ENCODE data around the gene PLCD3. TPM values are rescaled to one million over a fixed set of nuclear protein-coding genes. Genes with fewer than 3 reads are reported as not detected.
A peak's percentile ranks its signal among the peaks of the same experiment; 100 is the strongest.

PLCD3 gene
- total RNA-seq, 6 donors from 2014 or later = 24.2 to 65.6 (median 50.6) TPM

DNA sequence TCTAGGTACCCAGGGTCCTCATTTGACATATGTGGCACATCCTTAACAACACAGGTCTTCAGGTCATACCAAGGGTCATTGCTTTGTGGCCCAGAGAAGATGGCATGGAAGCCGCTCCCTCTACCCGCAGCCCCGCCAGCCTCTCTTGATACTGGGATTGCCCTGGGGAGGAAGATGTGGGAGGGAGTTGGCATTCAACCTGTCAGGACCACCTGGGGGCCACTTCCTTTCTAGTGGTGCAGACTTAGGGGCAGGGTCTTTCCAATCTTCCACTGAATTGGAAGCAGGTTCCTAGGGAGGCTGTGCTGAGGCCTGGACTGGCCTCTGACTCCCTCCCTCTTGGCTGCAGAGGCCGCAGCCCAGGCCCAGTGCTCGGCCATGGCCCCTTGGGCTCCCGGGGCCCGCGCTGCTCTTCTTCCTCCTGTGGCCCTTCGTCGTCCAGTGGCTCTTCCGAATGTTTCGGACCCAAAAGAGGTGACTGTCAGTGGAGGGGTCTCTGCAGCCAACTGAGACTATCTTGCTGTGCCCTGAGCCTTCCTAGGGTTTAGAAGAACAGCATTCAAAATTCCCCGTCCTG lies 10.9 kb upstream of the PLCD3 start:
- no peaks in the 10 kb centered on the region for H3K9me3 ChIP-seq
- WGBS, 2 donors = 76 to 92% methylated on average over 12 to 13 of the region's 13 CpGs
- peak overlapping the region in 1 of 4 donors; percentile 56 for H3K4me3 ChIP-seq
- ATAC-seq (ENCODE audit: low FRiP score in 2 of 2) = no peak
- TF ChIP-seq POLR2A (IDR thresholded peaks at IDR 0.05) (no peak), EP300 (IDR thresholded peaks at IDR 0.05) (no peak), POLR2AphosphoS5 (IDR thresholded peaks at IDR 0.05) (no peak)
- TF ChIP-seq, protein P1, sequence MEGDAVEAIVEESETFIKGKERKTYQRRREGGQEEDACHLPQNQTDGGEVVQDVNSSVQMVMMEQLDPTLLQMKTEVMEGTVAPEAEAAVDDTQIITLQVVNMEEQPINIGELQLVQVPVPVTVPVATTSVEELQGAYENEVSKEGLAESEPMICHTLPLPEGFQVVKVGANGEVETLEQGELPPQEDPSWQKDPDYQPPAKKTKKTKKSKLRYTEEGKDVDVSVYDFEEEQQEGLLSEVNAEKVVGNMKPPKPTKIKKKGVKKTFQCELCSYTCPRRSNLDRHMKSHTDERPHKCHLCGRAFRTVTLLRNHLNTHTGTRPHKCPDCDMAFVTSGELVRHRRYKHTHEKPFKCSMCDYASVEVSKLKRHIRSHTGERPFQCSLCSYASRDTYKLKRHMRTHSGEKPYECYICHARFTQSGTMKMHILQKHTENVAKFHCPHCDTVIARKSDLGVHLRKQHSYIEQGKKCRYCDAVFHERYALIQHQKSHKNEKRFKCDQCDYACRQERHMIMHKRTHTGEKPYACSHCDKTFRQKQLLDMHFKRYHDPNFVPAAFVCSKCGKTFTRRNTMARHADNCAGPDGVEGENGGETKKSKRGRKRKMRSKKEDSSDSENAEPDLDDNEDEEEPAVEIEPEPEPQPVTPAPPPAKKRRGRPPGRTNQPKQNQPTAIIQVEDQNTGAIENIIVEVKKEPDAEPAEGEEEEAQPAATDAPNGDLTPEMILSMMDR (IDR thresholded peaks at IDR 0.05) = no peak
- H3K27ac ChIP-seq = peak overlapping the region; percentile 82 to 92 (median 90)
- H3K27me3 ChIP-seq = no peaks in the 10 kb centered on the region
- peaks cover 26 to 37% (median 27%) of the 10 kb centered on the region in 4 donors for H3K4me1 ChIP-seq
- no peak for DNase-seq
- H3K36me3 ChIP-seq = peaks cover 0 to 12% (median 0%) of the 10 kb centered on the region in 4 donors

DNA sequence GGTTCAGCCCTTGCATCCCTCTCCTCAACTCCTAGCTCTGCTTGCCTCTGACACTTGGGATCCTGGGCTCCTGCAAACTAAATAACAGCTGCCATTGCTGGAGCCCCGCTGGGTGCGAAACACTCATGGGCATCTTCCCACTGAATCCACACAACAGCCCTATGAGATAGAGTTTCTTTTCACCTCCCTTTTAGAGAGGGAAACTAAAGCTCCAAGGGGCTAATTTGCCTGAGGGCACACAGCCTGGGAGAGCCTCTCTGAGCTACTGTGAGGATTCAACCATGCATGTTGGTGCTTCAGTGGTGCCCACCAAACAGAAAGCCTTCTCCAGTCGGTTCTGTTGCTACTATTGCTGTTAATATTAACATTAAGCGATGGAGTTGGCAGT lies 7.2 kb upstream of the PLCD3 start:
- H3K9me3 ChIP-seq = no peaks in the 10 kb centered on the region
- ATAC-seq (ENCODE audit: low FRiP score in 2 of 2) (no peak), DNase-seq (no peak)
- 79 to 90% methylated on average over 3 to 4 of the region's 4 CpGs for WGBS, 2 donors
- no peak overlapping the region for H3K4me3 ChIP-seq
- no peak overlapping the region for H3K27ac ChIP-seq
- peaks cover 19 to 30% (median 22%) of the 10 kb centered on the region in 4 donors for H3K4me1 ChIP-seq
- H3K36me3 ChIP-seq = peaks cover 0 to 19% (median 0%) of the 10 kb centered on the region in 4 donors
- H3K27me3 ChIP-seq = no peaks in the 10 kb centered on the region
- TF ChIP-seq, protein P1 (IDR thresholded peaks at IDR 0.05) = no peak
- TF ChIP-seq POLR2A (IDR thresholded peaks at IDR 0.05) = no peak
- no peak for TF ChIP-seq EP300 (IDR thresholded peaks at IDR 0.05)
- no peak for TF ChIP-seq POLR2AphosphoS5 (IDR thresholded peaks at IDR 0.05)

DNA sequence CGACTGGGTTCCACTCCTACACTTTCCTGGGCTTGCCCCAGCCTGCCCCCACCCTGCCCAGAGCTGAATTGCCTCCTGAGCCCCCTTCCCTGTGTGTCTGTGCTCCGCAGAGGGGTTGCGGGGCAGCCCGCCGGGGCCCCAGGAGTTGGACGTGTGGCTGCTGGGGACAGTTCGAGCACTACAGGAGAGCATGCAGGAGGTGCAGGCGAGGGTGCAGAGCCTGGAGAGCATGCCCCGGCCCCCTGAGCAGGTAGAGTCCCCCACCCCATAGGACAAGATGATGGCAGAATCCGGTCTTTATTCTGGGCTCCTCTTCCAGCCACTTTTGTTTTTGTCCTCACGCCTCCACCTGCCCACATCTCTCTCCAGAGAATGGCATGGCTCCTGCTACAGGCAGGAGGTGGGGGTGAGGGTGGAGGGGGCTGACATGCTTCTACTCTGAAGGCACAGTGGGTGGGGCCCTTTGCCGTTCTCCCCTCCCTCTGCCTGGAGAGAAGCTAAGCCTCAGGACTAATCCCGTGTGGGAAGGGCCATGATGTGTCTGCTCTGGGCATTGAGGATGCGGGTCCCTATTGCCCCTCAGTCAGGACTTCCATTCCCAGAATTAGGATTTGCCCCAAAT lies 6.7 kb upstream of the PLCD3 start:
- TF ChIP-seq POLR2A (IDR thresholded peaks at IDR 0.05) (no peak), EP300 (IDR thresholded peaks at IDR 0.05) (no peak), POLR2AphosphoS5 (IDR thresholded peaks at IDR 0.05) (no peak)
- TF ChIP-seq, protein P1 (IDR thresholded peaks at IDR 0.05) = no peak
- WGBS, 2 donors = 86 to 98% methylated on average over 12 to 13 of the region's 14 CpGs
- ATAC-seq (ENCODE audit: low FRiP score in 2 of 2) = no peak

DNA sequence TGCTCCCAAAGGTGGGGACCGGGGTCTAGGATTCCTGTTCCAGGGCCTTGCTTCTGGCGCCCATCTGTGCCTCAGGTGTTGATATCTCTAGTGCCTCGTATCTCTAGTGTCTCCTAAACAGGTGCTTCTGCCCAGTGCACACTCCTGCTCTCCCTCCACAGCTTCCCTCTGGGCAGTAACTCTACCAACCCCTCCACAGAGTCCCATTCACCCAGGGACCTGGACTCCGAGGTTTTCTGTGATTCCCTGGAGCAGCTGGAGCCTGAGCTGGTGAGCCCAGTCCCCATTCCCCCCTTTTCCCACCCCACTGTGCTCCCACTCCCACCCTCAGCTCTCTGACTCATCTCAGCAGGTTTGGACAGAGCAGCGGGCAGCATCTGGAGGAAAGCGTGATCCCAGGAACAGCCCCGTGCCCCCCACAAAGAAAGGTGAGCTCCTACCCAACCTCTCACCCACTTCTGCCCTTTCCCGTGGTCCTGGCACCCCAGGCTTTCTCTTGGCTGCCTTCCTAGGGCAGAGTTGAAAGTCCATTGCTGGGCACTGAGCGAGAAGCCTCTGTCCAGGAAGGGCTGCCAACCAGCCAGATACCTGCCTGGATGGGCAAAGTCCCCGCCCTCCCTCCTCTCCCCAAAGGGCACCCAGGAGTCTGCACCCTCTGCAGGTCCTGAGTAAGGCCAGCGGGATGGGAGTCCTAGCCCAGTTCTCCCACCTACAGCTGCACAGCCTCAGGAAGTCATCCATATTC lies 5.4 kb upstream of the PLCD3 start:
- Histone ChIP-seq H3K36me3 (peaks cover 0 to 19% (median 0%) of the 10 kb centered on the region in 4 donors), H3K27ac (no peak overlapping the region), H3K4me1 (peaks cover 13 to 24% (median 14%) of the 10 kb centered on the region in 4 donors), H3K27me3 (no peaks in the 10 kb centered on the region), H3K9me3 (no peaks in the 10 kb centered on the region), H3K4me3 (no peak overlapping the region)
- no peak for TF ChIP-seq POLR2AphosphoS5 (IDR thresholded peaks at IDR 0.05)
- no peak for TF ChIP-seq EP300 (IDR thresholded peaks at IDR 0.05)
- TF ChIP-seq, protein P1 (IDR thresholded peaks at IDR 0.05) = no peak
- no peak for TF ChIP-seq POLR2A (IDR thresholded peaks at IDR 0.05)
- ATAC-seq (ENCODE audit: low FRiP score in 2 of 2) (no peak), DNase-seq (no peak)
- WGBS, 2 donors = 91 to 94% methylated on average over 8 to 11 of the region's 11 CpGs

More for the DNA sequence above, 6.7 kb upstream of the PLCD3 start:
- H3K4me1 ChIP-seq = peaks cover 16 to 25% (median 19%) of the 10 kb centered on the region in 4 donors
- H3K36me3 ChIP-seq = peaks cover 0 to 19% (median 0%) of the 10 kb centered on the region in 4 donors
- DNase-seq = no peak
- H3K27me3 ChIP-seq = no peaks in the 10 kb centered on the region
- H3K9me3 ChIP-seq = no peaks in the 10 kb centered on the region
- no peak overlapping the region for H3K4me3 ChIP-seq
- H3K27ac ChIP-seq = no peak overlapping the region

Data from upper lobe of left lung (tissue), 6 donors.